Middle frontal gyrus (tissue), 1 donor: ENCODE data around the gene BEST3.

Experiments
- DNase-seq: peaks from one replicate; pipeline ENCODE4 v3.0.0-alpha.2; 2015; ENCODE audit warnings: low spot score; ENCODE audit errors: extremely low spot score

BEST3 gene

DNA sequence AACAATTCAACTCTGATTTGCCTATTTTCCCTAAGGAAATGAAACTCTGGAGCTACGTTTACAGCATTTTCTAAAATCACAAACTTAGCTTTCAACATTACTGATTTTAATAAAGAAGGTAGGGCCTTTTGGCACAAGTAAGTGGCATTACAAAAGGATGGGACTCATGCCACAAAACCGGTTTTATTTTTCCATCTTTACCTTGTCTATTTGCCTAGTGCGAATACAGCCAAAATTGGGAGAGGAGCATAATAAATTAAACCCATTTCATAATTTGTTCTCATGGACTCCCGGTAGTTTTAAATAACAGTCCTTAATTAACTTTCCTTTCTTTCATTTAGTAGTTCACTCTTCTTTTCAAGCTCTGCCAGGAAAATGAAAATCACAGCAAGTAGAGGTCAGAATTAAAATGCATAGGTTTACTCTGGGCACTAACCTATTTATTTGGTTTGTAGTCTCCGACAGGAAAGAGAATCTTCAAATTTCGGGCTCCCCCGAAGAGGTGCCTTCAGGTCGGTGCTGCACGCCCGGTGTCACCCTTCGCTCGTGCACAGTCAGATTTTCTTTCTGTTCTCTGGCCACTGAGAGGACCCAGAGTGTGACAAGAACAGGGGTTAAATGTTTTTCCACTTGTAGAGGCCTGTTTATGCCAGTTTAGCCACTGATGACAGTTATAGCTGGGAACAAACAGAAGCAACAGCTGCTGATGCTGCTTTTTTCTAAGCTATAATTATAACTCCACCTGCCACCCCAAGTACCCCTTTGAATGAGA, at the start of gene BEST3:
Gene BEST3 (minus strand): TSS at position 535 of the 772 bp plus-strand sequence. CDS start 1,505 bp downstream, outside the sequence.
- no peak for DNase-seq

DNA sequence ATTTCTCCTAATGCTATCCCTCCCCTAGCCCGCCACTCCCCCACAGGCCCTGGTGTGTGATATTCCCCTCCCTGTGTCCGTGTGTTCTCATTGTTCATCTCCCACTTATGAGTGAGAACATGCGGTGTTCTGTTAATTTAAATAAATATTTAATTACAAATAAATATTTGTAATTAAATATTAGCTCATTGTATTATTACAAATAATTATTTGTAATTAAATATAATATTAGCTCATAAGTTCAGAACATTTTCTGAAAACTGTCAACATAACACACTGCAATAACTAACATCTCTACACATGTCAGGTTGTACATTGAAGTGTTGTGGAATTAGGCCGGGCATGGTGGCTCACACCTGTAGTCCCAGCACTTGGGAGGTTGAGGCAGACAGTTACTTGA, 45.0 kb upstream of the BEST3 start:
- DNase-seq = no peak

DNA sequence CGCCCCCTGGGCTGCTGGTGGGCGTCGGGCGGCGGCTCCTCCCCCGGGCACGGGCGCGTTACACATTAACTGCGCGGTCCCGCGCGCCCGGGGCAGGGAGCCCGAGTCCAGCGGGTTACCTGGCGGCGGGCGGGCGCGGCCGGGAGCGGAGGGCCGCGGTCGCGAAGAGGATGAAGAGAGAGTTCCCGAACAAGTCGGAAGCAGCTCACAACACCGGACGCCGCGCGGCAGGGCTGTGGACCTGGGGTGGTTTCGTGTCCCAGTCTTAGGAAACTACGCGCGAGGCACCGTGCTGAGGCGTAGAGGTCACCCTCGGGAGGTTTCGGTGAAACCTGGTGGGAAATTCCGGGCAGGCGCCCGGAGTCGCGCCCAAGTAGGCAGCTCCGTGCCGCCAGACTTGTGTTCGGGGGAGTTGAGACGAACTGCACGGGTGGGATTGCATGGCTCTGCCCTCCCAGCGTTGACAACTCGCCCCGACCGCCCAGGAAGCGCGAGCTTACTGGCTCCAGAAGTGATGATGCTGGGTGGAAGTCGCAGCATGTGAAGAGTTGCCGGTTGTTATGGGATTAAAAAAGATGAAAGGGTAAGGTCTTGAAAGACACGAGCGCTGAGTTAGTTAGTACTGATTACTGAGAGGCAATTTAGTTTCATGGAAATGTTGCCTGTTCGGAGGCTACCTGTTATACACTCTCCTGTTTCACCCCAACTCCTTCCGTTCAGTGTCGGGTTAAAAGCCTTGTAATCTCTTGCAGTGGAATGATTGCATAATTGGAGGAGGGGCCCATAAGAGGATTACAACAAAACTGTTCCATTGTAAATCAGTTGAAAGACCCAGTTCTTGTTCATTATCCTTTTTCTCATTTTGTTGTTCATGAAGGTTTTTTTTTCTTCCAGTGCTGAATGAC, 40.4 kb upstream of the BEST3 start:
- peak; percentile 8 for DNase-seq

DNA sequence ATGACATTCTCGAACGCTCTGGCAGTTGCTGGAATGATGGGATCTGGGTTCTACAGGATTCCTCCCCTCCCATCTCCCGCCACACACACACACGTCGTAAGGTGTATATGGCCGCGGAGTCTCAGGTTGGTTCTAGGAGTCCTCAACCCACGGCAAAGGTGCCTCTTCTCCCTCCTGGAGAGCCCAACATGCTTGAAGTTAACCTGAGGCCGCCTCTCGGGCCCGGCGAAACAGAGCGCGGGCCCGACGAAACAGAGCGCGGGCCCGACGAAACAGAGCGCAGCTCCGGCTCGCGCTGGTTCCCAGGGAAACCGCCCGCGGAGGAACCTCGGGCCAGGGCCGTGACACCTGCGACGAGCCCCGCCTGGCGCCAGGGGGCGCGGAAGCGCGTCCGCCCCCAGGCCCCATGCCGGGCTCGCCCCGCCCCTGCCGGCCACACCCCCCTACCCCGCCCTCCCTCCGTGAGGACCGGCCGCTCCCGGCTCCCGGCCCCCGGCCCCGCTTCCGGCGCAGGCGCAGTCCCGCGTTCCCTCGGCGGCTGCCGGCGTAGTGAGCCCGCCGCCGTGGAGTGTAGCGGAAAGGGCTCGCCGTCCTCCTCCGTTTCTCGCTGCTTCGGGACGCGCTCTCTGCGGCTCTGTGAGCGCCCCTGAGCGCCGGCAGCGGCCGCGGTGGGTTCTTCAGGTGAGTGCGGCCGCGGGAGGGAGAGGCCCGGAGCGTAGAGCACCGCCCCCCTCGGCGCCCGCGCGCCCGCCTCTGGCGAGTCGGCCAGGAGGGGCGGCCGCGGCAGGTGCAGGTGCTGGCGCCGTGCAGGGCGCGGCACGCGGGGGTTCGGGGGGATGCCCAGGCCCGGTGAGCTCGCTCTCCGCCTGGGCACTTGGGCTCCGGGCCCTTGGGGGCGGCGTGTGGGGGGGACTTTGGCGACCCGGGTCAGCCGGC, 39.5 kb upstream of the BEST3 start, which contains the start of gene RAB3IP:
Gene RAB3IP (plus strand): TSS at position 510 of the 936 bp plus-strand sequence. CDS start 16,549 bp downstream, outside the sequence.
- peak; percentile 53 for DNase-seq

DNA sequence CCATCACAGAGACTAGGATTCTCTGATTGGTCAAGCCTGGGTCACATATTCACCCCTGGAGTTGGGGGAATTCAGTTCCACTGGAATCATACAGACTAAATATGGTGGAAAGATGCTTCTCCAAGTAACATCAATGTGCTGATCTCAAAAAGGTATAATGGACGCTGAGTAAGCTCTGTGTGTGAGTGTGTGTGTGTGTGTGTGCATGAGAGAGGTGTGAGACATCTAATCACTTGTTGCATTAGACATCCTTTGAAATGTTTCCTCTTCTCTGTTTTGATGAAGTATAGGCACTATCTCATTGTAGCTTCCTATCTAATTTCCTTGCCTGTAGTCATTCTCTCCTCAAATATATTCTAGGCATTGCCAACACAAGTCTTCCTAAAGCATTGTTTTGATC, 34.5 kb upstream of the BEST3 start:
- no peak for DNase-seq

DNA sequence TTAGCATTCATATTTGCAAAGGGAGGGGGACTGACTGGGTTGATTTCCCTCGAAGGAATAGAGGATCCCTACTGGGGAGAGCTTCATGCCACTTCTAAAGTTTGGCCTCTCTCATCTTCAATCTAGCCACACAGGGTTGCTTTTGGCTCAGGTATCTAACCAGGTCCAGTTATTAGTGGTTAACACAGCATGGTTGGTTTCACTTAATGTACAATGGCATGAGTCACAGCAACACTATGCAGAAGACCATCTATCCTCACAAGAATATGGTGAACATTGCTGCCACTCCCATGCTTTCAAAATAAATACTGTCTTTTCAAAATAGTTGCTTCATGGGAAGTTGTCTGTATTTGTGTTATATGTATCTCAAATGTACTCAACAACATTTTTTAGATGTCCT, 33.0 kb upstream of the BEST3 start:
- DNase-seq = no peak

DNA sequence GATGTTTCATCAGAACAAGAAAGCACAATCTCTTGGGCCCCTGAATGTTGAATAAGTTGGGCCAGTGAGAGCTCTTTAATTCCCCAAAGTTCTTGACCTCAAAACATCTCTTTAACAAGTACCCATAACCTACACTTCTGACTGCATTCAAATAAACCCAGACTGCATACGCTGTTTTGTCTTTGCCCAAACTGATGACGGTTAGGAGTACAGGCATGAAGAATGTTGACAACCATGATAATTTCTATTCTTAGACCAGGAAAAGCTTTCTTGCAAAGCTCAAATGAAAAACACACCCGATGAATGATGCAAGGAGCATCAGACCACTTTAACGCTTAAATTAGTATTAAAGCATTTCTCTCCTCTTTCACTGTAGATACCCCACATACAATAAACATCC, 27.8 kb upstream of the BEST3 start:
- no peak for DNase-seq

DNA sequence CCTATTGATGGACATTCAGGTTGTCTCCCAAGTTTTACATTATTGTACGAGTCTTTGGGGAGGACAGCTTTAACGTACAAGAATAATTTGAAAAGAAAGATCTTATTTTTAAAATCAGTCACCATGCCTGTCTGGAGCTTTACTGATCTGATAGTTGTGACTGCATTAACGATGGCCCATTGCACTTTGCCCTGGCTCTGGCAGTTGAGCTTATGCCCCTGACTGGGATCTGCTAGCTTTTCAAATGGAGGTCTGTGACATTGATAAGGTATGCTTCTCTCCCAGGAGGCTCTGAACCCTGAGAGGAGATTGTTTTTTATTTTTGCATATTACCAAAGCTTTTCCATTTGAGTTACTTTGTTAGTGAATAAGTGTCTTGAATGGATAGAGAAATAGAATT, 21.6 kb upstream of the BEST3 start:
- DNase-seq = no peak

DNA sequence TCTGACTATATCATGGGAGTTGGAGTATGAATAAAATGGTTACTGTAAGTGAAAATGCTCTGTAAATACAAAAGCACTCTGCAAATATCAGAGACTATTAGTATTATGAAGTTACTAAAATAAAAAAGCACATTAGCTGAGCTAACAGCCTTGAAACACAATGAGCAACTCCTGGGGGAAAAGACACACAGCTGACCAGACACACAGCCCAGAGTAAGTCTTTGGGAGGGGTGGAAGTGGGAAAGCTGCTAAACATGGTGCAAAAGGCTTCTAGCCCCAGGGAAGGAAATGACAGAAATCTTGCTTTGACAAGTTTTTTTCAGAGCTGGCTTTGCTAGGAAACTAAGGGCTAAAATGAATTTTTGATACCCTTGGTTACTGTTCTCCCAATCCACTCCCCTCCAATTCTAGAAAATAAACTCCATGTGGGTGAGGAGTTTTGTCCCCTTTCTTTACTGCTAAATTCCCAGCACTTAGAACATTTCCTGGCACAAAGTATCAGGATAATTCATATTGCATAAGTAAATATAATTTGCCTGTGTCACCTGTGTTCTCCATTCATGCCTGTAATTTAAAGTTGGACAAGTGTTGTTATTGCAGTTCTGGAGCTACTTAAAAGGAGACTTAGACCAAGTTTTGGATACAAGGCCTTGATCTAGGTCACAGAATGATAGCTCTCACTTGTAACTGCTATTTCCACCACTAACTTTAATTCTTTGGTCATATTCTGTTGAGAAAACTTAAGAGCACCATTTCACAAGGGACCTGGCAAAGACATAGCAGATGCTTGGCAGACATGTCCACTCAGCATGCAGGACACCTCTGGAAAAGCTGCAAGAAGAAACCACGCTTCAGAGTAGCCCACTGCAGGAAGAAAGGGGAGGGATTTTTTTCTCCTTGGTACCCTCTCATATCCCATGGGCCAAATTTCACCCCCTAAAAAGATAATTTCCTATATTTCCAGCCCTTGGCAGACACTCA, 20.5 kb upstream of the BEST3 start:
- no peak for DNase-seq

DNA sequence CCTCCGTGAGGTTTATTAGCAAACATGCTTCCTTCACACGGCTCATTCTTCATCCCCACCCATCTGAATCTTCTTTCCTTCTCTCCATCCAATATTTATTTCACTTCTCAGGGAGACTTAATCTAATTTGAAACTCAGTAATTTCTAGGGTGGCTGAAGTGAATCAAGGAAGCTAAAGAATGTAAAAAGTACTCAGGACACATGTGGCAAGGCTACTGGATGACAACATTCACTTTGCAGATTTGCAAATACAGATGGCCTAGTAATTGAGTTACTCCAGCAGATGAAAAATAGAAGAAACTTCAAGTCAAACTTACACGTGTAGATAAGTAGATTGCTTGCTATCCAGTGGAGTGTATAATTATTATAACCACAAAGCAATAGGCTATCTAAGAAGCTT, 15.4 kb upstream of the BEST3 start:
- no peak for DNase-seq

DNA sequence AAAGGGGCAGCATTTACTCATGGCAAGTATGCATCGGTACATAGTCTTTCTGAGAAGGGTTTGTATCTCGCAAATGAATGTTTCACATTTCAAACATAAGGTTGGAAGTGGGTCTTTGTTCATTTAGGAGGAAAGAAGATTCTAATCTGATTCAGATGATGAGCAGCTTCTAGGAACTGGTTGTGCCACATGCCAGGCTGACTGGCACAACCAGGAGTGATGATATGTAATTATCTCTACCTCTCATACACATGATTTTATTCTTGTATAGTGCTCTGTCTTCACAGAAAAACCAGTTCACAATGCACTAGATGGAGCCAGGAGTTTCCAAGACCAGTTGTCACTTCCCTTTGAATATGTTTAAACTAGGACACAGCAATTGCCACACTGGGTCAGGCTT, 13.7 kb upstream of the BEST3 start:
- no peak for DNase-seq

DNA sequence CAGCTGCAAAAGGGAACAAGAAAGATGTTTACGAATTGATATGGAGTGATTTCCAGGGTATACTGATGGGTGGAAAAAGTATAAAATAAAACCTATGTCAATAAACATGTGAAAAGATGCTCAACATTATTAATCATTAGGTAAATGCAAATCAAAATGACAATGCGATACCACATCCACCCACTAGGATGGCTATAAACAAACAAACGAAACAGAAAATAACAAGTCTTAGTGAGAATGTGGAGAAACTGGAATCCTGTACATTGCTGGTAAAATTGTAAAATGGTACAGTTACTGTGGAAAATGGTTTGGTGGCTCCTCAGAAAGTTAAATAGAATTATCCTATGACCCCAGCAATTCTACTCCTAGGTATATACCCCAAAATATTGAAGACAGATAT, 9.5 kb upstream of the BEST3 start:
- no peak for DNase-seq

DNA sequence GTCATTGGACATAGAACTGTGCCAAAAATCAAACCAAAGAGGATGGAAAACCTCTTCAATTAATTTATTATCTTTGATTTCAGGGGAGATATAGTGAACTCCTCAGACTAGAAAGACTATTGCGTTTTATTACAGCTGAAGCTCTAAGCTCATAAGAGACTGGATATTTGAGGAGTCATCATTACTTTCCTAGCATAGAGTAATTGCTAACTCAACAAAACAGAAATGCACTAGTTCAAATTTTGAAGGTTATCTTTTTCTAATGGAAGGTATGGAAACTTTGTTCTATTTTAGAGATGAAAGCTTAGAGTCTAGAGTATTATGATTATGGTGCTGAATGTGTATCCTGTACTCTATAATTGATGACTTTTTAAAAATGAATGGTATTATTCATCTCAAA, 5.3 kb upstream of the BEST3 start:
- DNase-seq = no peak

DNA sequence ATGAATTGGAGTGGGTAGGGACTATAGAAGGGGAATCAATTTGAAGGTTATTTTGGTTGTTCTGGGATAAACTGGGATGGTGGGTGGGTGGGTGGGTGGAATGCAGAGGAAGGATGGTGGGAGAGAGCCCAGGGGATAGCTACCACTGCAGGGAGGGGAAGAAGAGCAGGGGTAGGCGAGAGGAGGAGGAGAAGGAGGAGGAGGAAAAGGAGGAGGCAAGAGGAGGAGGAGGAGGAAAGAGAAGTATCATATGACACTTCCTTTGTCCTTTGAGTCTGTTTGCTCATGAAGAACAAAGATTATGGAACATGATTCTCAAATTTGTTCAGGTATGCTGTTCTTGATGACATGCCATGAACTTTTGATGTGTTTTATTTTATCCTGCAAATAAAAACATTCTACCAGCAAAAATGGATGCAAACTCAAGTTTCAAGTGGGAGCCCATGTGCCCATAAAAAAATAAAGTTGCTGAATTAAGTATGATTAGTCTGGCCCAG, 4.1 kb upstream of the BEST3 start:
- no peak for DNase-seq

DNA sequence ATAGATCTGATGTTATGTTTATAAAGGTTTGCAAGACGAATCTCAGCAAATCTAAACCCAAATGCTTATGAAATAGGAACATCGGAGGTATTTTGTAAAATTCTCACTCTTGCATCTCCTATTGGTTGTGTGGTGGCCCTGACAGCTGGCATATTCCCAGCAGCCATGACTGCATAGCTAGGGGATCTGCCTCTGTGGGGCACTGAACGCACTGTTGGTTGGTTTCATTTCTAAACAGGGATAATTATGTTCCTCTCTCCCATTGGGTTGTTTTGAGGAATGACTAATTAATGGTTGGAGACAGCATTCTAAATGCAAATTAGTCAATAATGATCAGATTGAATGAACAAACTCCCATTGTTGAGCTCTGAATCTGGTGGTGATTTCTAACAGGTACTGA, 2.7 kb upstream of the BEST3 start:
- DNase-seq = no peak

DNA sequence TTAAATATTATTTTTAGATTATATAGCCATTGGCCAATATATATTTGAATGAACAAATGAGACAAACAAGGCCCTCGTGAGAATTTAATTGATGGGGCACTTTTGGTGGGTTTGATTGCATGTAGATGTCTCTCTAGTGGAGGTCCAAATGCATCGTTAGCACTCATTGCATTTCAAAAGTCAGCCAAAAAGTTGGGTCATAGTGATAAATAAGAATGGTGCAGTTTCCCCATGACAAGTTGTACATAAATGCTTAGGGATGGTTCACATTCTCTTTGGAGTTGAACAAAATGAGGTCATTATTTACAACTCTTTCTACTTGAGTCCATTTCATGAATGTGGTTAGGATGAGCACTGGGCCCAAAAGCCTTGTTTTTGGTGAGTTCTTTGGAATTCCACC, 1.0 kb downstream of the BEST3 start:
- DNase-seq = no peak

DNA sequence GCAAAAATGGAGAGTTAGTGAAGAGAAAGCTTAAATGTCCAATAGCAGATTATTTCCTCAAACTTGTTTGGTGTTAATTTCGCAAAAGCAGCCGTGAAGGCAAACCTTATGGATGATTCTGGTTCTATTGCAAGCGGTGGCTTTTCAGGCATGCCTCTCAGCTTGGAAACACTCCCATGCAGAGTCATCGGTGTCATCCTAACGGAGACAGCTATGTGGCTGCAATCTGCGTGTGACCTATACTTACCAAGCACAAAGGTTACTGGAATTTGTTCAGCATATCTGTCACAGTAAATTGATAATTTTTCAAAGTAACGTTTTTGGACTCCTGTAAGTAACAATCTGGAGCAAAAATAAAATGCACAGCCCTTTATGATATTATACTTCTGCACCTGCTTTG, 5.0 kb downstream of the BEST3 start:
- no peak for DNase-seq

DNA sequence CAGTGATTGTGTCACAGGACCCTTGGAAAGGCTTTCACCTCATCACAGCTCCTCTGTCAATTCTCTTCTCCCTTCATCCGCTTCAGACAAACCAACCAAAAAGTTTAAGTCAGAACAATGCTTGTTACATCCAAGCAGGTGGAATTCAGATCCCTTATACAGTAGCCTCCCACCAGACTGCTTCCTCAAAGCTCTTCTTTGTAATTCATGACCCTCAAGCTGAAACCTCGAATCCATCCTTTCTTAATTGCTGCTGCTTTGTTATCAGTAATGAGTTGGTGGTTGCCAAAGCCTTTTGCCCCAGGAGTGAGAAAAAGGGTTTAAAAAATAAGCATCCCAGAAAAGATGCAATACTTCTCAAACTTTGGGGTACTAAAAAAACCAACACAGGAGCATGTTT, 9.5 kb downstream of the BEST3 start:
- DNase-seq = no peak

DNA sequence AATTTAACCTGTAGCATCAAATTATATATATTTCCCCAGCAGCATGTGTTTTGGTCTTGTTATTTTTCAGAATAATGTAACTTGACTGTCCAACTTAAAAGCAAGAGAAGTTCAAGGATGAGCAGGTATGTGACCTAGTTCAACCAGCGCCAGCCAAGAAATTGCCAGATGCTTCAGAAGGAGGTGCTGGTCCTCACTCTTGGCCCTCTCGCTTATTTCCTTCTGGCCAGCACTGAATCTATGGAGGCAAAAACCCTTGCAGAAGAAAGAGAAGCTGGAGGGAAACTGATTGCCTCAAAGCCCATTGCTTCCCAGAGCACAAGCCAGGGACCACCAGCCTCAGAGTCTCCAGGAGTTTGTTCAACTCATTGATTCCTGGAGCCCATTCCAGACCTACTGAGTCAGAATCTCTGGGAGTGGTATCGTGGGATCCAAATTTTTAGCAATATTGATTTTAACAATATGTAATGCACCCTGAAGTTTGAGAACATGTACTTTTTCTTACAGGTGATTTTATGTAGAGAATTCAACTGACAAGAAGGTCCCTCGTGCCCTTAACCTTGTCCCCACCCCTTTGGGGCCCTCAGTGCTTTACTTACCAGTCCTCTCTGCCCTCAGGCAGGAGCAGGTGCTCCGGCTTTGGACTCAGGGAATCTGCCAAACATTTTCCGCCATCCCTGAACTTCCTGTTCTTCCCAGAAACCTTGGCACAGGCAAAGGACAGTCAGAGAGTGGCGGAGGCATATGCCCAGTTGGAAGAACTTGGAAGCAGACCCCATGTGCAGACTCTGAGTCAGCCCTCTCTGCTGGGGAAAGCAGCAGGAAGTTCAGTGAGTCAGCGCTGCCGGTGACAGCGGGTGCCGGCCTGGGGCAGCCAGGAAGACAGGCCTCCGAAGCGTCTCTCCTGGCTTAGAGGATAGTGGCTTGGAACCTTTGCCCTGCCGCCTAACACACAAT, 10.4 kb downstream of the BEST3 start:
- no peak for DNase-seq
